PC-3 (cell line): ENCODE measurements around the gene PPP1R16B. TPM values are rescaled to one million over a fixed set of nuclear protein-coding genes. Genes with fewer than 3 reads are reported as not detected.

Experiments
- ATAC-seq: fragments of 200-7000 bp; cut with Tn5 transposase; 2 replicates; pipeline ENCODE4 v1.9.1; 2020; ENCODE audit warnings: mild to moderate bottlenecking, moderate library complexity
- BruUV-seq: library from RNA; stranded (reverse); fragments of 400-500 nt; replicated peaks from 2 replicates; lab custom pipeline; 2021; lab: Mats Ljungman, UMichigan
- CTCF ChIA-PET: fragments of 300-600 bp; sonication (Branson Sonifier 250); formaldehyde crosslinking; loops from one replicate; lab custom pipeline; 2022; ENCODE audit warnings: antibody characterized with exemption; lab: Charles Lee
- POLR2A ChIA-PET: fragments of 300-600 bp; sonication (Branson Sonifier 250); formaldehyde crosslinking; loops from one replicate; lab custom pipeline; 2022; ENCODE audit warnings: antibody characterized with exemption; ENCODE audit not compliant: unreplicated experiment; lab: Charles Lee
- DNase-seq: peaks from one replicate; pipeline ENCODE4 v3.0.0-alpha.2; 2015
- H2AFZ ChIP-seq: fragments of 300-600 bp; sonication (generic); 2 replicates; pipeline ENCODE4 v1.6.0; 2016; ENCODE audit warnings: antibody characterized with exemption, low read length
- H3F3A ChIP-seq: fragments of 300-600 bp; sonication (generic); one replicate; pipeline ENCODE4 v1.6.0; 2017; ENCODE audit warnings: antibody characterized with exemption, low read length, control low read depth, mild to moderate bottlenecking; ENCODE audit not compliant: unreplicated experiment
- H3K27ac ChIP-seq: fragments of 300-600 bp; sonication (generic); 2 replicates; pipeline ENCODE4 v1.5.1; 2016; ENCODE audit warnings: mild to moderate bottlenecking, low read length
- H3K27me3 ChIP-seq: fragments of 300-600 bp; sonication (generic); 2 replicates; pipeline ENCODE4 v1.6.1; 2016; ENCODE audit warnings: low read length, mixed read lengths
- H3K36me3 ChIP-seq: fragments of 300-600 bp; sonication (generic); 2 replicates; pipeline ENCODE4 v1.6.1; 2016; ENCODE audit warnings: low read depth, mixed run types, low read length, mixed read lengths
- H3K4me1 ChIP-seq: fragments of 300-600 bp; sonication (generic); 2 replicates; pipeline ENCODE4 v1.5.1; 2016; ENCODE audit warnings: low read length; ENCODE audit not compliant: insufficient read depth
- H3K4me2 ChIP-seq: fragments of 300-600 bp; sonication (generic); 2 replicates; pipeline ENCODE4 v1.6.0; 2016; ENCODE audit warnings: low read length
- H3K4me3 ChIP-seq: fragments of 300-600 bp; sonication (generic); 2 replicates; pipeline ENCODE4 v1.5.1; 2016; ENCODE audit warnings: mild to moderate bottlenecking, low read length, mixed read lengths
- H3K79me2 ChIP-seq: fragments of 300-600 bp; sonication (generic); 2 replicates; pipeline ENCODE4 v1.6.1; 2017; ENCODE audit warnings: low read length, mixed read lengths
- H3K9ac ChIP-seq: fragments of 300-600 bp; sonication (generic); 2 replicates; pipeline ENCODE4 v1.6.0; 2016; ENCODE audit warnings: mild to moderate bottlenecking, low read length
- H3K9me2 ChIP-seq: fragments of 300-600 bp; sonication (generic); replicated peaks from 2 replicates; pipeline ENCODE4 v1.6.1; 2016; ENCODE audit warnings: mixed run types, low read length, mixed read lengths
- H3K9me3 ChIP-seq: fragments of 300-600 bp; sonication (generic); 2 replicates; pipeline ENCODE4 v1.6.1; 2016; ENCODE audit warnings: low read length, mixed read lengths
- H4K20me1 ChIP-seq: fragments of 300-600 bp; sonication (generic); 2 replicates; pipeline ENCODE4 v1.6.1; 2016; ENCODE audit warnings: low read length, mixed read lengths
- CTCF ChIP-seq: fragments of 300-600 bp; sonication (generic); conservative IDR thresholded peaks from 2 replicates; pipeline ENCODE4 v1.5.1; 2017; ENCODE audit warnings: antibody characterized with exemption, low read depth, mild to moderate bottlenecking, low read length
- EZH2 ChIP-seq: fragments of 300-600 bp; sonication (generic); IDR thresholded peaks from one replicate; pipeline ENCODE4 v1.6.1; 2017; ENCODE audit warnings: antibody characterized with exemption, mild to moderate bottlenecking, low read length; ENCODE audit not compliant: unreplicated experiment
- EZH2phosphoT487 ChIP-seq: fragments of 300-600 bp; sonication (generic); IDR thresholded peaks from 2 replicates; pipeline ENCODE4 v1.6.1; 2018; ENCODE audit warnings: mild to moderate bottlenecking, antibody characterized with exemption, low read length, borderline replicate concordance
- intact Hi-C: fragments of 100-400 bp; cut with micrococcal nuclease; formaldehyde crosslinking; loops from 2 replicates; pipeline ENCODE4 v1.9.0; 2023
- total RNA-seq: library from RNA; depleted of rRNA; stranded (reverse); fragments of >200 nt; gene quantifications from 2 replicates; pipeline ENCODE4 v1.2.3, GENCODE V29; 2014

Gene PPP1R16B
- total RNA-seq, 1 experiment from 2014 or later = 0.04 TPM

- no peaks in the 10 kb centered on the region for H3K79me2 ChIP-seq
- no peaks in the 10 kb centered on the region for H3K27me3 ChIP-seq
- H3F3A ChIP-seq = no peaks in the 10 kb centered on the region
- no peak overlapping the region for H3K4me2 ChIP-seq
- H4K20me1 ChIP-seq = no peaks in the 10 kb centered on the region
- CTCF ChIA-PET = no interaction called here
- BruUV-seq = no TSS peak
- ATAC-seq (no peak), DNase-seq (no peak)
- no peaks in the 10 kb centered on the region for H3K9me3 ChIP-seq
- POLR2A ChIA-PET = no interaction called here
- no peak overlapping the region for H3K4me3 ChIP-seq
- peaks cover 17% of the 10 kb centered on the region for H3K4me1 ChIP-seq
- no peak overlapping the region for H3K9ac ChIP-seq
- no peaks in the 10 kb centered on the region for H3K9me2 ChIP-seq
- H3K27ac ChIP-seq = no peak overlapping the region
- no peak for TF ChIP-seq CTCF
- TF ChIP-seq EZH2phosphoT487 = no peak
- no peak for TF ChIP-seq EZH2
- no peak overlapping the region for H2AFZ ChIP-seq
- peaks cover 24% of the 10 kb centered on the region for H3K36me3 ChIP-seq
- intact Hi-C loops = no loop called here
Measured at GRCh38 chr20:38760978-38761377, 44.5 kb upstream of the PPP1R16B start.

GRCh38 chr20:38762174-38762573, 43.3 kb upstream of the PPP1R16B start:
- ATAC-seq = no peak
- H3K27ac ChIP-seq = no peak overlapping the region
- H3K9ac ChIP-seq = no peak overlapping the region
- H3K36me3 ChIP-seq = peaks cover 28% of the 10 kb centered on the region
- POLR2A ChIA-PET = no interaction called here
- TF ChIP-seq EZH2 = no peak
- TF ChIP-seq CTCF = no peak
- no peak for TF ChIP-seq EZH2phosphoT487
- H3K4me2 ChIP-seq = no peak overlapping the region
- H3F3A ChIP-seq = no peaks in the 10 kb centered on the region
- no peaks in the 10 kb centered on the region for H3K27me3 ChIP-seq
- no peaks in the 10 kb centered on the region for H3K79me2 ChIP-seq
- H3K4me1 ChIP-seq = peaks cover 17% of the 10 kb centered on the region
- H3K4me3 ChIP-seq = no peak overlapping the region
- no peak for DNase-seq
- no TSS peak for BruUV-seq
- H3K9me2 ChIP-seq = no peaks in the 10 kb centered on the region
- H2AFZ ChIP-seq = no peak overlapping the region
- no peaks in the 10 kb centered on the region for H4K20me1 ChIP-seq
- CTCF ChIA-PET = no interaction called here
- H3K9me3 ChIP-seq = no peaks in the 10 kb centered on the region
- intact Hi-C loops = no loop called here

GRCh38 chr20:38763616-38764015, 41.9 kb upstream of the PPP1R16B start:
- POLR2A ChIA-PET = no interaction called here
- no peaks in the 10 kb centered on the region for H3K9me3 ChIP-seq
- no peaks in the 10 kb centered on the region for H3K79me2 ChIP-seq
- no peaks in the 10 kb centered on the region for H4K20me1 ChIP-seq
- no peak for ATAC-seq
- no TSS peak for BruUV-seq
- no peak overlapping the region for H3K27ac ChIP-seq
- H3K36me3 ChIP-seq = peaks cover 29% of the 10 kb centered on the region
- H3K4me2 ChIP-seq = no peak overlapping the region
- H3K4me3 ChIP-seq = no peak overlapping the region
- H3F3A ChIP-seq = no peaks in the 10 kb centered on the region
- intact Hi-C loops = no loop called here
- no peaks in the 10 kb centered on the region for H3K27me3 ChIP-seq
- TF ChIP-seq EZH2 (no peak), CTCF (no peak), EZH2phosphoT487 (no peak)
- H3K9ac ChIP-seq = no peak overlapping the region
- H3K9me2 ChIP-seq = no peaks in the 10 kb centered on the region
- CTCF ChIA-PET = no interaction called here
- DNase-seq = no peak
- H3K4me1 ChIP-seq = peaks cover 17% of the 10 kb centered on the region
- H2AFZ ChIP-seq = no peak overlapping the region
